ENCODE results near the gene PPP1R15A. TPM values are rescaled to one million over a fixed set of nuclear protein-coding genes. Genes with fewer than 3 reads are reported as not detected.

PPP1R15A gene
- polyA plus RNA-seq, 1 donor from 2014 or later = 73.6 TPM

- Histone ChIP-seq H4K20me1 (ENCODE audit: insufficient read depth) (no peaks in the 10 kb centered on the region), H3K27ac (ENCODE audit: low read length) (no peak overlapping the region), H3K79me2 (replicated peaks; ENCODE audit: insufficient read depth, low read length) (peaks cover 26% of the 10 kb centered on the region), H3K9me2 (ENCODE audit: insufficient read depth, low read length) (no peaks in the 10 kb centered on the region), H3K27me3 (ENCODE audit: insufficient read depth, low read depth, low read length) (no peaks in the 10 kb centered on the region), H3K9ac (ENCODE audit: low read length) (no peak overlapping the region), H3K36me3 (ENCODE audit: insufficient read depth, low read length) (peaks cover 6% of the 10 kb centered on the region), H3F3A (ENCODE audit: insufficient read depth, low read length, poor library complexity, severe bottlenecking) (no peaks in the 10 kb centered on the region), H3K4me2 (ENCODE audit: low read length) (no peak overlapping the region), H2AFZ (ENCODE audit: low read depth, low read length) (no peak overlapping the region), H3K4me3 (ENCODE audit: low read length) (no peak overlapping the region), H3K9me3 (ENCODE audit: low read length) (no peaks in the 10 kb centered on the region)
- TF ChIP-seq, protein P1, sequence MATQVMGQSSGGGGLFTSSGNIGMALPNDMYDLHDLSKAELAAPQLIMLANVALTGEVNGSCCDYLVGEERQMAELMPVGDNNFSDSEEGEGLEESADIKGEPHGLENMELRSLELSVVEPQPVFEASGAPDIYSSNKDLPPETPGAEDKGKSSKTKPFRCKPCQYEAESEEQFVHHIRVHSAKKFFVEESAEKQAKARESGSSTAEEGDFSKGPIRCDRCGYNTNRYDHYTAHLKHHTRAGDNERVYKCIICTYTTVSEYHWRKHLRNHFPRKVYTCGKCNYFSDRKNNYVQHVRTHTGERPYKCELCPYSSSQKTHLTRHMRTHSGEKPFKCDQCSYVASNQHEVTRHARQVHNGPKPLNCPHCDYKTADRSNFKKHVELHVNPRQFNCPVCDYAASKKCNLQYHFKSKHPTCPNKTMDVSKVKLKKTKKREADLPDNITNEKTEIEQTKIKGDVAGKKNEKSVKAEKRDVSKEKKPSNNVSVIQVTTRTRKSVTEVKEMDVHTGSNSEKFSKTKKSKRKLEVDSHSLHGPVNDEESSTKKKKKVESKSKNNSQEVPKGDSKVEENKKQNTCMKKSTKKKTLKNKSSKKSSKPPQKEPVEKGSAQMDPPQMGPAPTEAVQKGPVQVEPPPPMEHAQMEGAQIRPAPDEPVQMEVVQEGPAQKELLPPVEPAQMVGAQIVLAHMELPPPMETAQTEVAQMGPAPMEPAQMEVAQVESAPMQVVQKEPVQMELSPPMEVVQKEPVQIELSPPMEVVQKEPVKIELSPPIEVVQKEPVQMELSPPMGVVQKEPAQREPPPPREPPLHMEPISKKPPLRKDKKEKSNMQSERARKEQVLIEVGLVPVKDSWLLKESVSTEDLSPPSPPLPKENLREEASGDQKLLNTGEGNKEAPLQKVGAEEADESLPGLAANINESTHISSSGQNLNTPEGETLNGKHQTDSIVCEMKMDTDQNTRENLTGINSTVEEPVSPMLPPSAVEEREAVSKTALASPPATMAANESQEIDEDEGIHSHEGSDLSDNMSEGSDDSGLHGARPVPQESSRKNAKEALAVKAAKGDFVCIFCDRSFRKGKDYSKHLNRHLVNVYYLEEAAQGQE (IDR thresholded peaks at IDR 0.05; ENCODE audit: borderline replicate concordance) = no peak
- TF ChIP-seq CTCF (IDR thresholded peaks at IDR 0.05; ENCODE audit: poor library complexity, severe bottlenecking) (no peak), POLR2AphosphoS5 (IDR thresholded peaks at IDR 0.05) (no peak), RAD21 (conservative IDR thresholded peaks at IDR 0.05) (no peak), TAF1 (IDR thresholded peaks at IDR 0.05; ENCODE audit: low read depth) (no peak), SMC3 (conservative IDR thresholded peaks at IDR 0.05; ENCODE audit: poor library complexity) (no peak), EP300 (conservative IDR thresholded peaks at IDR 0.05; ENCODE audit: poor library complexity, severe bottlenecking) (no peak), EZH2 (IDR thresholded peaks at IDR 0.05; ENCODE audit: borderline replicate concordance, insufficient read depth, low read length, poor library complexity, severe bottlenecking) (no peak), MXI1 (conservative IDR thresholded peaks at IDR 0.05; ENCODE audit: poor library complexity, severe bottlenecking) (no peak)
Observed at GRCh38 chr19:48878196-48879024, 6.2 kb downstream of the PPP1R15A start.

- Histone ChIP-seq H3K9me3 (ENCODE audit: low read length) (no peaks in the 10 kb centered on the region), H3F3A (ENCODE audit: insufficient read depth, low read length, poor library complexity, severe bottlenecking) (no peaks in the 10 kb centered on the region), H3K4me2 (ENCODE audit: low read length) (no peak overlapping the region), H3K27me3 (ENCODE audit: insufficient read depth, low read depth, low read length) (no peaks in the 10 kb centered on the region), H3K27ac (ENCODE audit: low read length) (no peak overlapping the region), H4K20me1 (ENCODE audit: insufficient read depth) (no peaks in the 10 kb centered on the region), H3K9me2 (ENCODE audit: insufficient read depth, low read length) (no peaks in the 10 kb centered on the region), H2AFZ (ENCODE audit: low read depth, low read length) (no peak overlapping the region), H3K4me3 (ENCODE audit: low read length) (no peak overlapping the region), H3K79me2 (replicated peaks; ENCODE audit: insufficient read depth, low read length) (peaks cover 19% of the 10 kb centered on the region), H3K9ac (ENCODE audit: low read length) (no peak overlapping the region), H3K36me3 (ENCODE audit: insufficient read depth, low read length) (peaks cover 3% of the 10 kb centered on the region)
- no peak for TF ChIP-seq TAF1 (IDR thresholded peaks at IDR 0.05; ENCODE audit: low read depth)
- TF ChIP-seq RAD21 (conservative IDR thresholded peaks at IDR 0.05) = no peak
- TF ChIP-seq POLR2AphosphoS5 (IDR thresholded peaks at IDR 0.05) = no peak
- no peak for TF ChIP-seq MXI1 (conservative IDR thresholded peaks at IDR 0.05; ENCODE audit: poor library complexity, severe bottlenecking)
- no peak for TF ChIP-seq EZH2 (IDR thresholded peaks at IDR 0.05; ENCODE audit: borderline replicate concordance, insufficient read depth, low read length, poor library complexity, severe bottlenecking)
- TF ChIP-seq CTCF (IDR thresholded peaks at IDR 0.05; ENCODE audit: poor library complexity, severe bottlenecking) = no peak
- TF ChIP-seq SMC3 (conservative IDR thresholded peaks at IDR 0.05; ENCODE audit: poor library complexity) = no peak
- TF ChIP-seq, protein P1 (IDR thresholded peaks at IDR 0.05; ENCODE audit: borderline replicate concordance) = no peak
- no peak for TF ChIP-seq EP300 (conservative IDR thresholded peaks at IDR 0.05; ENCODE audit: poor library complexity, severe bottlenecking)
Observed at GRCh38 chr19:48879025-48879637, 6.9 kb downstream of the PPP1R15A start.

Data from neural cell (in vitro differentiated cells).